HG03378 (cell line): Measurements from ENCODE around the gene CSK.
"Not testable (repeated sequence)": the region's sequence is repeated elsewhere in the genome, so short reads cannot be mapped to it uniquely, and the experiment has no call there.

ENCODE experiments used
- ATAC-seq: cut with Tn5 transposase; IDR thresholded peaks from one replicate; pipeline ENCODE4 v1.9.1; 2021; ENCODE audit warnings: mild to moderate bottlenecking, moderate library complexity; ENCODE audit not compliant: unreplicated experiment

CSK gene

GRCh38 chr15:74781431-74782258, at the start of gene CSK:
CSK (plus strand) TSS chr15:74782080; CDS start chr15:74798298, 16,218 bp downstream.
- ATAC-seq, result no peak

- ATAC-seq, result no peak
Observed at GRCh38 chr15:74732846-74733245, 49.0 kb upstream of the CSK start.

GRCh38 chr15:74733269-74733668, 48.6 kb upstream of the CSK start:
- no peak for ATAC-seq

GRCh38 chr15:74735305-74735704, 46.6 kb upstream of the CSK start:
- no peak for ATAC-seq

GRCh38 chr15:74738239-74738638, 43.6 kb upstream of the CSK start:
- not testable (repeated sequence) for ATAC-seq

- no peak for ATAC-seq
Observed at GRCh38 chr15:74742422-74742821, 39.5 kb upstream of the CSK start.

- no peak for ATAC-seq
Observed at GRCh38 chr15:74746389-74746788, 35.5 kb upstream of the CSK start.

- no peak for ATAC-seq
Observed at GRCh38 chr15:74748322-74748946, 33.4 kb upstream of the CSK start, which contains the start of gene CYP1A2. CYP1A2 (plus strand) TSS chr15:74748845; CDS start chr15:74749739, 894 bp downstream.

GRCh38 chr15:74749832-74750231, 32.0 kb upstream of the CSK start:
- no peak for ATAC-seq

GRCh38 chr15:74750751-74751150, 31.1 kb upstream of the CSK start:
- no peak for ATAC-seq

GRCh38 chr15:74752011-74752410, 29.9 kb upstream of the CSK start:
- ATAC-seq, result no peak

- no peak for ATAC-seq
Observed at GRCh38 chr15:74752531-74752930, 29.3 kb upstream of the CSK start.

GRCh38 chr15:74754593-74755215, 27.2 kb upstream of the CSK start:
- ATAC-seq, result no peak

GRCh38 chr15:74758736-74759135, 23.1 kb upstream of the CSK start:
- ATAC-seq, result no peak

GRCh38 chr15:74762791-74763150, 19.1 kb upstream of the CSK start:
- no peak for ATAC-seq

- no peak for ATAC-seq
Observed at GRCh38 chr15:74763416-74763815, 18.5 kb upstream of the CSK start.

GRCh38 chr15:74767167-74768098, 14.4 kb upstream of the CSK start:
- ATAC-seq, result no peak

GRCh38 chr15:74768099-74768770, 13.6 kb upstream of the CSK start:
- ATAC-seq, result no peak

GRCh38 chr15:74768771-74769342, 13.0 kb upstream of the CSK start:
- ATAC-seq, result no peak

- ATAC-seq, result no peak
Observed at GRCh38 chr15:74769463-74770025, 12.3 kb upstream of the CSK start.
